Measurements from ENCODE around the gene FGL2.

FGL2 gene

DNA sequence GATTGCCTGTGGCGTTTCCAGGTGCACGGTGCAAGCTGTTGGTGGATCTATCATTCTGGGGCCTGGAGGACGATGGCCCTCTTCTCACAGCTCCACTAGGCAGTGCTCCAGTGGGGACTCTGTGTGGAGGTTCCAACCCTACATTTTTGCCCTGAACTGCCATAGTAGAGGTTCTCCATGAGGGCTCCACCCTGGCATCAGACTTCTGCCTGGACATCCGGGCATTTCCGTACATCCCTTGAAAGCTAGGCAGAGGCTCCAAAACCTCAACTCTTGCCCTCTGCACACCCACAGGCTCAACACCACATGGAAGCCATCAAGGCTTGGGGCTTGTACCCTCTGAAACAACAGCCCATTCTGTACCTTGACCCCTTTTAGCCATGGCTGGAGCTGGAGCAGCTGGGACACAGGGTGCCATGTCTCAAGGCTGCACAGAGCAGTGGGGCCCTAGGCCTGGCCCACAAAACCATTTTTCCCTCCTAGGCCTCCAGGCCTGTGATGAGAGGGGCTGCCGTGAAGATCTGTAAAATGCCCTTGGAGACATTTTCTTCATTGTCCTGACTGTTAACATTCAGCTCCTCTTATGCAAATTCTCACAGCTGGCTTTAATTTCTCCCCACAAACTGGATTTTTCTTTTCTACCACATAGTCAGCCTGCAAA lies 10.0 kb upstream of the FGL2 start:
- DNase-seq (ENCODE audit: low read depth) = no peak
- TF ChIP-seq, protein P1, sequence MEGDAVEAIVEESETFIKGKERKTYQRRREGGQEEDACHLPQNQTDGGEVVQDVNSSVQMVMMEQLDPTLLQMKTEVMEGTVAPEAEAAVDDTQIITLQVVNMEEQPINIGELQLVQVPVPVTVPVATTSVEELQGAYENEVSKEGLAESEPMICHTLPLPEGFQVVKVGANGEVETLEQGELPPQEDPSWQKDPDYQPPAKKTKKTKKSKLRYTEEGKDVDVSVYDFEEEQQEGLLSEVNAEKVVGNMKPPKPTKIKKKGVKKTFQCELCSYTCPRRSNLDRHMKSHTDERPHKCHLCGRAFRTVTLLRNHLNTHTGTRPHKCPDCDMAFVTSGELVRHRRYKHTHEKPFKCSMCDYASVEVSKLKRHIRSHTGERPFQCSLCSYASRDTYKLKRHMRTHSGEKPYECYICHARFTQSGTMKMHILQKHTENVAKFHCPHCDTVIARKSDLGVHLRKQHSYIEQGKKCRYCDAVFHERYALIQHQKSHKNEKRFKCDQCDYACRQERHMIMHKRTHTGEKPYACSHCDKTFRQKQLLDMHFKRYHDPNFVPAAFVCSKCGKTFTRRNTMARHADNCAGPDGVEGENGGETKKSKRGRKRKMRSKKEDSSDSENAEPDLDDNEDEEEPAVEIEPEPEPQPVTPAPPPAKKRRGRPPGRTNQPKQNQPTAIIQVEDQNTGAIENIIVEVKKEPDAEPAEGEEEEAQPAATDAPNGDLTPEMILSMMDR (conservative IDR thresholded peaks at IDR 0.05; ENCODE audit: low read depth, low read length) = no peak
- no peak overlapping the region for H3K4me3 ChIP-seq (ENCODE audit: low read length)

GRCh38 chr7:77208416-77208815 lies 8.8 kb upstream of the FGL2 start:
- no peak for DNase-seq (ENCODE audit: low read depth)
- no peak overlapping the region for H3K4me3 ChIP-seq (ENCODE audit: low read length)
- TF ChIP-seq, protein P1 (conservative IDR thresholded peaks at IDR 0.05; ENCODE audit: low read depth, low read length) = no peak

DNA sequence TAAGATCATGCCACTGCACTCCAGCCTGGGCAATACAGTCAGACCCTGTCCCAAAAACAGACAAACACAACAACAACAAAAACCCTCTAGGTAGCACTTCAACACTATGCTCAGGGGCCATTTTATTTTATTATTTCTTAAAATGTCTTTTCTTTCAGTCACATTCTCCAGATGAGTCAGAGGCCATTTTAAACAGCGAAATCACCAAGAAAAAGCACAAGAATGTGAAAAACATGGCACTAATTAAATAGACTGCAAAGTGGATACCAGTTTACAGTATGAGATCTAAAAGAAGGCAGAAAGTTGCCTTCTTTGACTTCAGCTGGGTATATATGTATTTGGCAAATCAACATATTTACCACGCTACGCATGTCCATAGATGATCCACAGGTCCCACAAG lies 6.1 kb upstream of the FGL2 start:
- DNase-seq (ENCODE audit: low read depth) = no peak
- TF ChIP-seq, protein P1 (conservative IDR thresholded peaks at IDR 0.05; ENCODE audit: low read depth, low read length) = no peak

GRCh38 chr7:77202481-77202976 lies 2.9 kb upstream of the FGL2 start:
- no peak for DNase-seq (ENCODE audit: low read depth)
- TF ChIP-seq, protein P1 (conservative IDR thresholded peaks at IDR 0.05; ENCODE audit: low read depth, low read length) = no peak
- H3K4me3 ChIP-seq (ENCODE audit: low read length) = no peak overlapping the region

More for the DNA sequence above, 6.1 kb upstream of the FGL2 start:
- H3K4me3 ChIP-seq (ENCODE audit: low read length) = no peak overlapping the region

DNA sequence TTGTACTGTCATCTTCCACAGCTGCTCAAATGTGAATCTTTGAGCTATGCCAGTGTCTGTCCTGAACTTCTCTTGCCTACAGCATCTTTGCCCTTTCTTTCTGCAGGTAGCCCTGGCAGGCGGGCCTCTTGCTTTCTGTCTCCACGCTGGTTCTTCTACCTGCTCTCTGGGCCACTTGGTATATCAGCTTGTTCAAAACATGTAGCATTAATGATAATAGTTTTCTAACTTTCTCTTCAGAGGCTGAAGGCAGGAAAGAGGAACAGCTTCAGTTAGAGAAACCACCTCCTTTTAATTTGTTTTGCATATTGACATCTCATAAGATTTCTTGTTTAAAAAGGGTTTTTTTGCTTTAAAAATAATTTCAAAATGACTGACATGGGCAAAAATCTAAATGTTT lies 923 bp upstream of the FGL2 start:
- no peak overlapping the region for H3K4me3 ChIP-seq (ENCODE audit: low read length)
- TF ChIP-seq, protein P1 (conservative IDR thresholded peaks at IDR 0.05; ENCODE audit: low read depth, low read length) = no peak
- no peak for DNase-seq (ENCODE audit: low read depth)

GRCh38 chr7:77197141-77197540 lies 2.5 kb downstream of the FGL2 start:
- no peak overlapping the region for H3K4me3 ChIP-seq (ENCODE audit: low read length)
- no peak for DNase-seq (ENCODE audit: low read depth)

More at GRCh38 chr7:77197141-77197540, 2.5 kb downstream of the FGL2 start:
- TF ChIP-seq, protein P1 (conservative IDR thresholded peaks at IDR 0.05; ENCODE audit: low read depth, low read length) = no peak

Measured in retinal pigment epithelial cell (primary cell).